COLO829 (cell line): Measurements from ENCODE around the gene BTBD2.

Experiments
- DNase-seq: peaks from one replicate; pipeline ENCODE4 v3.0.0; 2012; ENCODE audit warnings: low spot score

The BTBD2 gene

GRCh38 chr19:1985588-1986356, 29.7 kb downstream of the BTBD2 start:
- DNase-seq, result no peak

DNA sequence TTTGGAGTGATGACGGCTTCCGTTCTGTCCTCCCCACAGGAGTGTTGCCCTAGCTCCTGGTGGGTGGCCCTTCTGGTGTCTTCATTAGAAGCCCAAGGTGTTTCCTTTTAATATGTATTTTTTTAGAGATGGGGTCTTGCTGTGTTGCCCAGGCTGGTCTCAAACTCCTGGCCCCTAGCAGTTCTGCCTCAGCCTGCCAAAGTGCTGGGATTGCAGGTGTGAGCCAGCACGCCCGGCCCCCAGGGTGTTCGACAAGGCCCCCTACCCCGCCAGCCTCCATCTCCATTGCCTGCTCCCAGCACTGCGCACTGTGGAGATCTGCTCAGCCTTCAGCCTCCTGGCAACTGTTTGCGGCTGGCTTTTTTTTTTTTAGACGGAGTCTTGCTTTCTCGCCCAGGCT, 31.2 kb downstream of the BTBD2 start:
- DNase-seq, result no peak

DNA sequence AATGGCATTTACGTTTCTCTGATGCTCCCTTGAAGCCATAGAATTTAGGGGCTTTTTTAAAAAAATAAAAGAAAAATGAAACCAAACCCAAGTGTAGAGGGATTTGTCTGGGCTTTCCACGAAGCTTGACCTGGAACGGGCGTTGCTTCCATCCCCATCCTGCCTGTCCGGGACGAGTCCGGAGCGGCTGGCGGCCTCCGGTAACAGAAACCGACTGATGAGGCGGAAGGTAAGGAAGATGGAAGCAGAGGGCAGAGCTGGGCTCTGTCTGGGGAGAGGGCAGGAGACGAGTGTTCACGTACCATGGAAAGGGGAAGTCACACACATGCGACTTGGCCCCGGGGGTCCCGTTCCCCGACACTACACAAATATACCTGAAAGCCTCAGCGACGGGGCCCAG, 34.3 kb downstream of the BTBD2 start:
- no peak for DNase-seq

DNA sequence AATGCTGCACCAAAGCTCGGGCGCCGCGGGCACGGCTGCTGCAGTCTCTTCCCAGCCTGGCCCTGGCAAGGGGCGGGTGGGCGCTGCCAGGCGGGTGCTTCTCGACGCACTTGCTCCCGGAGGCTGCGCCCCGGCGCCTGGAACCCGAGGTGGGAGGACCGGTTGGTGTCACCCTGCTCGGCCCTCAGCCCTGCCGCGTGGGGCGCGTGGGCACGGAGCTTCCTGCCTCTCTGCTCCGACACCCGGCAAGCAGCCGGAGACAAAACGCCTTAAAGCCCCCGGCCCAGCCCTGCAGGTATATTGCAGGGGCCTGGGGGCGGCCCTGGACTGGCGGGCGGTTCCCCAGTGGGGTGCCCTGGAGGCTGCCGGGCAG, 34.7 kb downstream of the BTBD2 start:
- DNase-seq, result no peak

DNA sequence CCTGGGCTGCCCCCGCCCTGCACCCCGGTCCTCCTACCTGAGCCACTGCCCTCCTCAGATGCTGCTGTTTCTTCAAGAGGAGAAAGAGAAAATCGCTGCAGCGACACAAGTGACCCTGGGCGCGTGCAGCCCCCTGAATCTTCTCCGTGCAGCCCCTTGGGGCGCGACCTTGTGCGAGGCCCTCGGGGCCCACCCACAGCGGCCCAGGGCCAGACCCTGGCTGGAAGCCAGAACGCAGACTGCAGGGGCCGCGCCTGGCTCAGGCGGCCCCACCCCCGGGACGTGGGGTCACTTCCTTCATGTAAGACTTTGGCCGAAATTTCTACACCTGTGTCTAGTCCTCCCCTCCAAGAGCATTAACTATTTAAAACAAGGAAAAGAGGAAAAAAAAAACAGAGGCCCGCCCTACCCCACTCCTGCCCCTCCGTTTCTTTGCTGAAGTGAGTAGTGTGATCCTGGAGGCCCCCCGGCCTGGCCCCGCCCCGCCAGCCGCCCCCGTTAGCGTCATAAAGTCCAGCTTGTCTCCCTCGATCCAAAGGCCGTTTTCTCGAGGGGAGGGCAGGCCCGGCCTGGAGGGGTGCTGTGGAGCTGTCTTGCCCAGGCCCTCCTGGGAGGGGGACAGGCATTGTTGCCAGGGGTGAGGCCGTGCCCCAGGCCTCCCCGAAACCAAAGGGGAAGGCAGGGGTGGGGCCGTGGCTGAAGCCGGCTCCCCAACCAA, 35.3 kb downstream of the BTBD2 start:
- no peak for DNase-seq

GRCh38 chr19:1979642-1980041, 35.9 kb downstream of the BTBD2 start:
- DNase-seq, result no peak

GRCh38 chr19:1979017-1979416, 36.5 kb downstream of the BTBD2 start:
- DNase-seq, result no peak

GRCh38 chr19:1978346-1978894, 37.1 kb downstream of the BTBD2 start:
- no peak for DNase-seq

DNA sequence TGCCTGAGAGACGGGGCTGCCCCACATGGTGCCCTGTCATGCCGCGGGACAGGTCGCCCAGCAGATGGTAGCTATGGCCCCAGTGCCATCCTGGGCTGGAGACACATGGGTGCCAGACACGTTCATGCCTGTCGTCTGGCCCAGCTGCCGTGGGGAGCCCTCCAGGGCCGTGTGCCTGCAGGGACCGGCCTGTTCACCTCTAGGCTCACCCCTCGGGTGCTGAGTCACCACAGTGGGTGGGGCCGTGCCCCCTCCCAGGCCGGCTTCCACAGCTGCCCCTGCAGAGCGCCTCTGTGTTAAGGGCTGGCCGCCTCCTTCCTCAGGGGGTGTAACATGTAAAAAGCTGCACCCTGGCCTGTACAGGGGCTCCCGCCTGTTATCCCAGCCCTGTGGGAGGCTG, 38.4 kb downstream of the BTBD2 start:
- no peak for DNase-seq

DNA sequence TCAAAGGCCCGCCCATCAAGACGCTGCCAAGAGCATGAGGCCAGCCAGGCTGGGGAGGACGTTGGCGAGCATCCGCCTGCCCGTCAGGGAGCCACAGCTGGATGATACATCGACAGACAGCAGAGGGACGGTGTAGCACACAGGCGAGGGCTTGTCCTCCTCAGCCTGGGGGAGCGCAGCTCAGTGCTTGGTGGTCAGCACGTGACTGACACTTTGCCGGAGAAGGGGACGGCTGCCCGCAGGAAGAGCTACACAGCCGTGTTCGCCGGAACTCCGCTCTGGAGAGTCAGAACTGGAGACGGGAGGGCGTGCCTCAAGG, 40.4 kb downstream of the BTBD2 start:
- DNase-seq, result no peak

DNA sequence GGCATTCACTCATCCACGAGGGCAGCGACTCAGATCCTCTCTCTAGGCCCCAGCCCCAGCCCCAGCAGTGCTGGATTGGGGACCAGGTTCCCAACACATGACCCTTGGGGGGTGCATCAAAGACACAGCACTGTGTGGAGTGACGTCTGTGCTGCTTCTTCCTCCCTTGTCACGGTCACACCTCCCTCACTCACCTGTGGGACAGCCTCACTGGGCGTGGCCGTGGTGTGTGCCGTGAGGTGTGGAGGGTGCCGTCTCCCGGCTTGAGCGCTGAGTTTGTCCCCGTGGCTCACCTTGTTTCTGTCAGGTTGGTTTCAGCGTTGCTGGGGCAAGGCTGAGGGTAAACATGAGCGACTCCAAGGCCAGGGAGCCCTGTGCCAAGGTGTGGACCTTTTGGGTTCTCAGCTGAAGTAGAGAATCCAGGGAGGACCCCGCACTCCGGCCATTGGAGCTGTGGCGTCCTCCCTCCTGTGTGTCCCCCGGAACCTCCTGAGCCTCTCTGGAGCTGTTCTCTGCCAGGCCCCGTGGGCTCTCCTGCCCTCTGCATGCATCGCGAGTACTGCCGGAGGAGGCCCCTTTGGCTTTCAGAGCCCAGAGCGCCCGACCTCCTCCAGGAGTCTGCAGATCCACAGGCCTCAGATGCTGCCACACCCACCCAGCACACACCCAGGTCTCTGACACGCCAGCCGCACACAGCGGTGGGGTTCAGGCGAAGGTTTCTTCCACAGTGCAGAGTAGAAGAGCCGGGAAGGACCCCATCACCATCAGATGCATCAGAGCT, 40.9 kb downstream of the BTBD2 start:
- DNase-seq, result no peak

- DNase-seq, result no peak
Observed at GRCh38 chr19:1970806-1971502, 44.6 kb downstream of the BTBD2 start.

GRCh38 chr19:1970003-1970805, 45.3 kb downstream of the BTBD2 start:
- no peak for DNase-seq

DNA sequence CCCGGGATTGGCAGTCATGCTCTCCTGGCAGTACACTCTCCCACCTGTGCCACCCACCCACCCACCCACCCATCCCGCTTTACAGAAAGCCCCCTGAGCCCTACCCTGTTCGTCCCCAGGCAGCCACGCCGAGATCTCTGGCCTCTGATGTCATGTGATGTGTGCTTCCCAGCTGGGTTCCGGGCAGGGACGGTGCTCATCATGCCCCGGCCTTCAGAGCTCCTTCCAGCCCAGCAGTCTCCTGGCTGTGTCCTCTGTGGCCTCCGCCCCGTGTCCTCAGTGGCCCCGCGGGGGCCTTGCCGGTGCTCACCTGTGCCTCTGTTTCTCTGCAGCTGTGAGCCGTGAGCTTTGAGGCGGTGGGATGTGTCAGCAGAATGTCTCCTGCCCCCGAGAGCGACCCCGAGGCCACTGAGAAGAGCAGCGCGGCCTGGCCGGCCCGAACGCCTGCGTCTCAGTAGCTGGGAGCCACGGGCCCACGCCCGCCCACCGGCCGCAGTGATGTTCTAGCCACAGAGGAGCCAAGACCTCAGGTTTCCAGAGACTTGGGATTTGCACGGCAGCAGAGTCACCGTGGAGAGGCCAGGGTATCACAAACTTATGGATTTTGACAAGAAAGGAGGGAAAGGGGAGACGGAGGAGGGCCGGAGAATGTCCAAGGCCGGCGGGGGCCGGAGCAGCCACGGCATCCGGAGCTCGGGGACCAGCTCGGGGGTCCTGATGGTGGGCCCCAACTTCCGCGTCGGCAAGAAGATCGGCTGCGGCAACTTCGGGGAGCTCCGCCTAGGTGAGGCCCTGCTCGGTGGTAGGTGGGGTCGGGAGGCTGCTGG, 46.1 kb downstream of the BTBD2 start:
- no peak for DNase-seq

DNA sequence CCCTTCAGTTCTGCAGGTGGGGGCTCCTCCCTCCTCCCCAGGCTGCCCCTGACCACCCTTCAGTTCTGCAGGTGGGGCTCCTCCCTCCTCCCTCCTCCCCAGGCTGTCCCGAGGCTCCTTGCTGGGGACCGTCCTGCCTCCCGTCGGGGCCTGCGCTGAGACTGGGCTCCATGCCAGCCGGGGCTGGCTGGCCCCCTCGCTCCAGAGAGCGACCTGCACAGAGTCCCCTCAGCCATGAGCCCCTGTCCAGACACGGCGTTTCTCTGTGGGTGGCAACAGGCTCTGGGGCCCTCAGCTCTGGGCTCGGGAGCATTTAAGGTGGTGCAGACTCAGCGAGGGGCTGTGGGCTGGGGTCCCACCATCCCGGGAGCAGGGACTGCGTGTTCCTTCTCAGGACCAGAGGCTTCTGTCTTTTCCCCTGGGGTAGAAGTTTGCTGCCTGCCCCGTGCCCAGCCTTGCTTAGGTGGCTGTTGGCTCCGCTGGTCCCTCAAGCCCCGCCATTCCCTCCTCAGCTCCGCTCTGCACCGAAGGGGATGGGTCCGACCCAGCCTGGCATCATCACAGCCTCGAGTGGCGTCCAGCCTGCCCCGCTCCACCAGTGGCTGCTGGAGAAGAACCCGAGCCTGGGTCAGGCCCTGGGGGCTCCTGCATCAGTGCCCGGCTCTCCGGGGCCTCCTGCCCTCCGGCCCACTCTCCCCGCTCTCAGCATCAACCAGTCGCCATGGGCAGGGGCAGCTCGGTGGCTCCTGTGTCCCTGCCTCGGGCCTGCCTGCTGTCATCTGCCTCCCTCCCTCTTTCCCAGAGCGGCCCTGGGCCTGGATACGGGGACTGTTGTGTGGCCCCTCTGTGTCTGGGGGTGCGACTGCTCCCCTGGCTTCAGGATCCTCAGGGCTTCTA, 47.0 kb downstream of the BTBD2 start:
- DNase-seq, result no peak

DNA sequence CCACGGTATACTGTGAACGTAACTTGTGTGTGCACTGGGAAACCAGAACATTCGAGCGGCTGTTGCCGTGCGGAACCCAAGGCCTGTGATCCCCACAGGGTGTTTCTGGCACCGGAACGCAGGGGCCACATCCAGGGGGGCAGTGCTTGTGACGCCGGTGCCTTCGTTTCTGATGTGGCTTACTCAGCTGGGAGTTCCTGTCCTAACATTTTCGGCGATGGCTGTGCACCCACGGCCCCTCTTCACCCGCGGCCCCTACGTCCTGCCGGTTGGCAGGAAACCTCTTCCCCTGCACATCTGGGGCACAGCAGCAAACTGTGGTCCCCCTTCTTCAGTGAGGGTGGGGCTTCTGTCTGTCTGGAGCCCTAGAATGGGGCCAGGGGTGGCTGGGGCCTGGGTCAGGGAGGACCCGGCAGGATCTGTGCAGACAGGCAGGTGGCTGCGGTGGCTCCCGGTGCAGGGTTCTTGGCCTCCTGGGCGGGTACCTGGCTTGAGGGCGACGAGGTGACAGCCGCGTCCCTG, 48.4 kb downstream of the BTBD2 start:
- no peak for DNase-seq

GRCh38 chr19:1962674-1963073, 52.8 kb downstream of the BTBD2 start:
- DNase-seq, result no peak

- DNase-seq, result no peak
Observed at GRCh38 chr19:1961000-1961883, 54.3 kb downstream of the BTBD2 start.
